ENCODE results near the gene CPVL.
"Not testable (repeated sequence)": the region's sequence is repeated elsewhere in the genome, so short reads cannot be mapped to it uniquely, and the experiment has no call there.

- TF ChIP-seq, protein P1, sequence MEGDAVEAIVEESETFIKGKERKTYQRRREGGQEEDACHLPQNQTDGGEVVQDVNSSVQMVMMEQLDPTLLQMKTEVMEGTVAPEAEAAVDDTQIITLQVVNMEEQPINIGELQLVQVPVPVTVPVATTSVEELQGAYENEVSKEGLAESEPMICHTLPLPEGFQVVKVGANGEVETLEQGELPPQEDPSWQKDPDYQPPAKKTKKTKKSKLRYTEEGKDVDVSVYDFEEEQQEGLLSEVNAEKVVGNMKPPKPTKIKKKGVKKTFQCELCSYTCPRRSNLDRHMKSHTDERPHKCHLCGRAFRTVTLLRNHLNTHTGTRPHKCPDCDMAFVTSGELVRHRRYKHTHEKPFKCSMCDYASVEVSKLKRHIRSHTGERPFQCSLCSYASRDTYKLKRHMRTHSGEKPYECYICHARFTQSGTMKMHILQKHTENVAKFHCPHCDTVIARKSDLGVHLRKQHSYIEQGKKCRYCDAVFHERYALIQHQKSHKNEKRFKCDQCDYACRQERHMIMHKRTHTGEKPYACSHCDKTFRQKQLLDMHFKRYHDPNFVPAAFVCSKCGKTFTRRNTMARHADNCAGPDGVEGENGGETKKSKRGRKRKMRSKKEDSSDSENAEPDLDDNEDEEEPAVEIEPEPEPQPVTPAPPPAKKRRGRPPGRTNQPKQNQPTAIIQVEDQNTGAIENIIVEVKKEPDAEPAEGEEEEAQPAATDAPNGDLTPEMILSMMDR (IDR thresholded peaks at IDR 0.05) = not testable (repeated sequence)
- TF ChIP-seq KDM5A (IDR thresholded peaks at IDR 0.05); RAD21 (conservative IDR thresholded peaks at IDR 0.05 in 1 of 2, IDR thresholded peaks at IDR 0.05 in 1 of 2); POLR2A (IDR thresholded peaks at IDR 0.05; ENCODE audit: low read length); EP300 (IDR thresholded peaks at IDR 0.05); JUN (IDR thresholded peaks at IDR 0.05); FOXS1 (CRISPR knock-in tag; IDR thresholded peaks at IDR 0.05); BHLHE40 (IDR thresholded peaks at IDR 0.05; ENCODE audit: low read depth, low read length); POLR2AphosphoS2 (conservative IDR thresholded peaks at IDR 0.05; ENCODE audit: low read length); CBX2 (IDR thresholded peaks at IDR 0.05; ENCODE audit: borderline replicate concordance, low read depth); ZFP36 (IDR thresholded peaks at IDR 0.05; ENCODE audit: borderline replicate concordance, partially characterized antibody): not testable (repeated sequence)
- TF ChIP-seq, protein P2, sequence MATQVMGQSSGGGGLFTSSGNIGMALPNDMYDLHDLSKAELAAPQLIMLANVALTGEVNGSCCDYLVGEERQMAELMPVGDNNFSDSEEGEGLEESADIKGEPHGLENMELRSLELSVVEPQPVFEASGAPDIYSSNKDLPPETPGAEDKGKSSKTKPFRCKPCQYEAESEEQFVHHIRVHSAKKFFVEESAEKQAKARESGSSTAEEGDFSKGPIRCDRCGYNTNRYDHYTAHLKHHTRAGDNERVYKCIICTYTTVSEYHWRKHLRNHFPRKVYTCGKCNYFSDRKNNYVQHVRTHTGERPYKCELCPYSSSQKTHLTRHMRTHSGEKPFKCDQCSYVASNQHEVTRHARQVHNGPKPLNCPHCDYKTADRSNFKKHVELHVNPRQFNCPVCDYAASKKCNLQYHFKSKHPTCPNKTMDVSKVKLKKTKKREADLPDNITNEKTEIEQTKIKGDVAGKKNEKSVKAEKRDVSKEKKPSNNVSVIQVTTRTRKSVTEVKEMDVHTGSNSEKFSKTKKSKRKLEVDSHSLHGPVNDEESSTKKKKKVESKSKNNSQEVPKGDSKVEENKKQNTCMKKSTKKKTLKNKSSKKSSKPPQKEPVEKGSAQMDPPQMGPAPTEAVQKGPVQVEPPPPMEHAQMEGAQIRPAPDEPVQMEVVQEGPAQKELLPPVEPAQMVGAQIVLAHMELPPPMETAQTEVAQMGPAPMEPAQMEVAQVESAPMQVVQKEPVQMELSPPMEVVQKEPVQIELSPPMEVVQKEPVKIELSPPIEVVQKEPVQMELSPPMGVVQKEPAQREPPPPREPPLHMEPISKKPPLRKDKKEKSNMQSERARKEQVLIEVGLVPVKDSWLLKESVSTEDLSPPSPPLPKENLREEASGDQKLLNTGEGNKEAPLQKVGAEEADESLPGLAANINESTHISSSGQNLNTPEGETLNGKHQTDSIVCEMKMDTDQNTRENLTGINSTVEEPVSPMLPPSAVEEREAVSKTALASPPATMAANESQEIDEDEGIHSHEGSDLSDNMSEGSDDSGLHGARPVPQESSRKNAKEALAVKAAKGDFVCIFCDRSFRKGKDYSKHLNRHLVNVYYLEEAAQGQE (IDR thresholded peaks at IDR 0.05) = not testable (repeated sequence)
- TF ChIP-seq, protein P3, sequence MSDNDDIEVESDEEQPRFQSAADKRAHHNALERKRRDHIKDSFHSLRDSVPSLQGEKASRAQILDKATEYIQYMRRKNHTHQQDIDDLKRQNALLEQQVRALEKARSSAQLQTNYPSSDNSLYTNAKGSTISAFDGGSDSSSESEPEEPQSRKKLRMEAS (IDR thresholded peaks at IDR 0.05) = not testable (repeated sequence)
Observed at GRCh38 chr7:29114266-29114665, 32.1 kb downstream of the CPVL start.

All from A549 (cell line).